Activated CD8-positive, alpha-beta memory T cell treated with anti-CD3 and anti-CD28 coated beads for 4 hours (primary cell): Measurements from ENCODE around the gene FRAS1.

Experiments
- DNase-seq, 2 donors: peaks; one replicate each; pipeline ENCODE4 v3.0.0-alpha.2; 2020; ENCODE audit warnings: low read depth in 2 of 2

The FRAS1 gene

GRCh38 chr4:78571804-78572203 lies 514.7 kb downstream of the FRAS1 start:
- DNase-seq = no peak

DNA sequence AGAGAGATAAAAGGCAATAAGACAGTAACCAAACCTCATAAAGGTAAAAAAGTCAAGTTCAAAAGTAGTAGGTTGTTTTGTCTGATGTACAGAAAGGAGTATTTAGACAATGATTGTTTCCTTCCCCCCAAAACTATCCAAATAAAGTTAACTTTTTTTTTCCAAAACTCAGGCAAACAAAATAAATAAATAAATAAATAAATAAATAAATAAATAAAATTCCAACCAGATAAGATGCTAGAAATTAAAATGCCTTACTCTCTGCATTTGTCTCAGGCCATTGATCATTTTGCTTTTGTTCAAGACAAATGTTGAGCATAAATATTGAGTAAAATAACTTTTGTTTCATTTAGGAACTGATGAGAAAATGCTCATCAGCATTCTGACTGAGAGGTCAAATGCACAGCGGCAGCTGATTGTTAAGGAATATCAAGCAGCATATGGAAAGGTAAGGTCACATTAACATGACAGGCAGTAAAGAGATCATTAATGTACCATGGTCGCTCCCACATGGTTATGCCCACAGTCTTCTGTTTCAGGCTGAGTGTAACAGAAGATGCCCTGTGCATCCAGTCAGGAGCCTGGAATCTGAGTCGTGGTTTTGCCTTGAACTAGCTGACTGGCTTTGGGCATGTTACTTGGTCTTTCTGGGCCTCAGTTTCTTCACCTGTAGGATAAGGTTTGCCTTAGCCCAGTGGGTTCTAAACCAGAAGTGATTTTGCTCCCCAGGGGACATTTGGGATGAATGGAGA lies 521.7 kb downstream of the FRAS1 start:
- DNase-seq = no peak

DNA sequence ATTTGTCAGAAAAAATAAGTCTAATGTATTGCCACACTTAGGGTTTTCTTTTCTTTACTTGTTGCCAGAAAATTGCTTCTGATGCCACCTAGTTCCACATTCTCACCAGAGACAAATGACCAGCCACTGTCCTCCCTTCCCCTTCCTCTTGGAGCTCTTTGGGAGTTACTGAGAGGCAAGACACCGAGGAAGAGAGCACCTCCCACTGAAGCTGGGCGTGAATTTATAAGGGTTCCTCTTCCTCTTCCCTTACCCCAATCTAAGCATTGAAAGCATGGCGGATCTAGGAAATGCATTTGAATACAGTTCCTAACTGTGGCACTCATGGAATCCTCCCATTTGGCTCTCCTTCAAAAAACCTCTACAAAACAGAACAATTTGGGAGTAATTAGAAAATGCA lies 524.5 kb downstream of the FRAS1 start:
- DNase-seq = no peak

DNA sequence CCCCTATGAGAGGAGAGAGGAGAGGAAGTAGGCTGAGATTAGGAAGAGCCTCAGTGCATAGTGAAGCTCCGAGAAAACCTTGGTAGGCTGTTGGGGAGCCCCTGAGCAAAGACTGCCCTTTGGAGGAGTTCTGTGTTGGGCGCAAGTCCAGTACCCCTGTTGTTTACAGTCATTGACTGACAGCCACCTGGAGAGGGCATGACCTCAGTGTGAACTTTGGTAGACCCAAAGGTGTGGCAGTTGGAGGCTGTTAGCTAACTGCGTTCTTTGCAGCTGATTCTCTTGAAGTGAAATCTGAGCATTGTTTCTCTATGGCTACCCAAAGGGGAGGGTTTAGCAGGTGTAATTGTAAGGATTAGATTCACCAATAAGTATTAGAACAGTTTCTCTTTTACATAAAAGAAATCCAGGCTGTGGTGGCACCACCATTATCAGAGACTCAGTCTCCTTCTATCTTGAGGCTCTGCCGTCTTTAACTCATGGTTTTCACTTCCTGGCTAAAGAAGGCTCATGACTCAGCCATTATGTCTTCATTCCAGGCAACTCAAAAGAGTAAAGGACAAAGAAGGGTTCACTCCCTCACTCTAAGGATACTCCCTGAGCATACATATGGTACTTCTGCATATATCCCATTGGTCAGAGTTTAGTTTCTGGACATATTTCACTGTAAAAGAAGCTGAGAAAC lies 527.9 kb downstream of the FRAS1 start:
- DNase-seq = no peak

DNA sequence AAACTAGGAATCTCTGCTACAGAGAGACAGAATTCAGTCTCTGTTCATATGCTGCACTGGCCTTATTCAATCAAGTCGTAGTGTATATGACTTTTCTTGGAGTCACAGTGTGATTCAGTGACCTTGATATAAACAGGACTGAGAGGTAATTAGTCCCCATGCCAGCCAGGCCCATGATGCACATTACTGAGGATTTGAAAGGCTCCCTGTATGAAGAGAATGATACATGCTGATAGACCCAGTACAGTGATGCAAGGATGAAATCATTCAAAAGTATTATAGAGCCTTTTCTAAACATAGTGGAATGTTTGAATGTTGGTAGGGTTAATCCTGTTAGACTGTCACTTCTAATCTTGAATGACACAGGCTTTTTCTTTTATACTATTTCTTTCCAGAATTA lies 528.5 kb downstream of the FRAS1 start:
- no peak for DNase-seq

DNA sequence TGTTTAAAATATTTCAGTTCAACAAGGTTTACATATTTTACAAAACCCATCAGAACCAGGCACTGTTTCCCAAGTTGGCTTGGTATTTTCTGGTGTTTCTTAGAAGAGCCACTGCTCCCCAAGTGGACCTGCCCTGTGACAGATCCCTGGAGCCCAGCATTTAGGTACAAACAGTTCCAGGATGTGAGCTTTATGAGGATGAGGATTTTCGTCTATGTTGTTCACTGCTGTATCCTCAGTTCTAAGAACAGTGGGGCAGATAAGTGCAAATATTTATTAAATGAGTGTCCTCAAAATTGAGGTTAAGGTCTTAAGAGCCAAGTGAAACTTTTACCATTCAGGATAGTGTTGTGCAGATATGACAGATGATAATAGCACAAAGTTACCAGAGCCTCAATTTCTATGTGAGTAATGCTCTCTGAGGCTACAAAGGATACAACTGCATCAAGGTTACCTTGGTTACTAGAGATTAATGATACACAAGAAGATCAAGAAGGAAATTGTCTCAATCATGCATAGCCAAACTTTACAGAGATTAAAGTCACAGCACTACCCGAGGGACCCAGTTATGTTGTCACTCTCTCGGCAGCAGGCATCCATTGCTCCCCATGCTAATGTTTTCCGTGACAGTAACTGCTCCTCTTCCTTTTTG lies 531.9 kb downstream of the FRAS1 start:
- no peak for DNase-seq

DNA sequence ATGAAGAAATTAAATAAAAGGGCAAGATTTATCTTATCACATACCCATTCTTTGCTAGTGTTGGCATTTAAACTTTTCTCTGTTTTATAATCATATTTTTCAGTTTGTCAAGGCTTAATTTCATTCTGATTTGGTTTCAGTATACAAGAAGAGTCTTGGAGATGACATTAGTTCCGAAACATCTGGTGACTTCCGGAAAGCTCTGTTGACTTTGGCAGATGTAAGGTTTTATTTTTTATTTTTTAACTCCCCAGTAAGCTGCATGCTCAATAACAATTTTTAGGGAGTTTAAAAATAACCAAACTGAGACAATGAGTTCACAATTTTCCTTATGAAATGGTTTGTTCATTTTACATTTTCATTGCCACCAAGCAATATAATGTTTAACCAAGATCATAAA lies 534.3 kb downstream of the FRAS1 start:
- DNase-seq = no peak

DNA sequence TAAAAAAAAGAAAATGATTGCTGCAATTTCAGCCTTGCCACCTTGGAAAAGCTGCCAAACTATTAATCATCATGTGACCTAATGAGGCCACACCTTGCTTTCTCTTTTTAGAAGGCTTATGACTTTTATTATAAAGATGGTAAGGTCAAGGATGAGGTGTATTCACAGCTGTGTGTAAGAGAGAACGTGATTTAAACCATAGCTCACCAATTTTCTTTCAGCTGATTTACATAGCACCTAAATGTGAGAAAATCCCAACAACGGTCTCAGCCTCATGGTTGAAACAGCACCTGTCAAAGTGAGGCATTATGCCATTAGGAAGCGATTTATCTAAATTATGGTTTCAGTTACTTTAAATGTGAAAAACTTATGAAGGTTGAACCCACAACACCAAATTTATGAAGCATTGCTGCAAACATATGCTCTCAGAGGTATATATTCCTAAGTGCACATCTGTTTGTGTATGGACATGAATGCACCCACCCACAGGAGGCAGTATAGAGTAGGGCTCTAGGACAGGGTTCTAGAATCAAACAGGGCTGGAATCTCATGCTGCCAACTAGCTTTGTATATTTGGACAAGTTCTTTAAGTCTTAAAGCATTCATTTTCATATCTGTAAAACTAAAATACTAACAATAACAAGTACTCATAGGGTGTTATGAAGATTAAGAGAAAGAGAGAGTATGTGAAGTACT lies 535.1 kb downstream of the FRAS1 start:
- DNase-seq = no peak
